IPS-NIHi11 (cell line): Measurements from ENCODE around the gene MAGEF1.
"Not testable (repeated sequence)": the region's sequence is repeated elsewhere in the genome, so short reads cannot be mapped to it uniquely, and the experiment has no call there.

Experiments
- DNase-seq: peaks from one replicate; pipeline ENCODE4 v3.0.0; 2012; ENCODE audit warnings: mixed read lengths, low spot score

Gene MAGEF1

DNA sequence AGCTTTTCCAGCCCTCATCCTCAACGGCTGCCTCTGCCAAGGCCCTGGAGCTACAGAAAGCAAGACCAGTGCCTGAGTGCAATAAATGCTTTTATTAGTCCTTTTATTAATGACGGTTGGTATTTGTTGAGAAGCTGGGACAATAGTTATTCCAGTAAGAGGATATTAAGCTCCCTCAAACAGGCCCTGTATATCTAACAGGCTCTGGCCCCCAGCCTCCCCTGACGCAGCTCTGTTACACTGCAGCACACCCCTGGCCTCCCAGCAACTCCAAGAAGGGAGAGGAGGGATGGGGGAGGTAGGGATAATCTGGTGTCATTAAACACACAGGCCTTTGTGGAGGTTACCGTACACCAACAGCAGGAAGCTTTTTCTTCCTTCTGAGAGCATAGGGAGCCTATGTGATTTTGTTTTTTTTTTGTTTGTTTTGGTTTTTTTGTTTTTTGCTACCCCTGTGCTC is 30.8 kb upstream of the MAGEF1 start:
- no peak for DNase-seq

DNA sequence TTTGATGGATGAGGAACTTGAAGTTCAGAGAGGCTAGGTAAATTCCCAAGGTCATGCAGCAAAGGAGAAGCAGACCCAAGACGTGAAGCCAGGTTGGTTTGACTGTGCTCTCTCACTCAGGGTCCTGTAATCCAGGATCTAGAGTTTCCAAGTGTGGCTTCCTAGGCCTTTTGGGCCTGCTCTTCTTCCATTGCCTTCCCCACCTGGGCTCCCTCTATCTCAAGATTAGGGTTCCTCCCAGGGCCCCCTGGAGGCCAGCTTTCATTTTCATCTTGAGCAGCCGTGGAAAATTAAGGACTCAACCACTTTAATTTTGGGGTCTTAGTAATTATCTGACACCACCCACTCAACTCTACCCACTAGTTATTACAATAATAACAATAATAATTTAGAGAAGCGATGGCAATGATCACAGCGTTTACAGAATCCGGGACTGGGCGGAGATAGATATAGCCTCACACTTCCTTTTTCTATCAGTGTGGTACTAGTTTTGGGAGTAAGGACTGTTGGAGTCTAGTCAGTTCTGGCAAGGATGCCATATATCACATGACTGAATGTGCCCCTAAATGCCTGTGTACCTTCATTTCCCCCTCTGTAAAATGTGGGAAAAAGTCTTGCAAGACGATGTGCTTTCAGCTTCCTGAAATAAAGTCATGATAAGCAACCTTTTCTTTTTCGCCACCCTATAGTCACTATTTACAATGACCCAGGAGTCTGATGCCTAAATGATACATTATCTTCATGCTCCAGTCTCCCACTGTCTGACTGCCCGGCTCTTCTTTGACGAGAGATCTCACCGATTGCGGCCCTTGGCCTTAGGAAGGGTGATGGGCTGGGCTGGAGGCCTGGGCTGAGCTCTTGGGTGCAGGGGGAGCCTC is 30.2 kb upstream of the MAGEF1 start:
- DNase-seq = no peak

- DNase-seq = no peak
These were observed 29.3 kb upstream of the MAGEF1 start for GRCh38 chr3:184741259-184741556.

GRCh38 chr3:184740509-184741258 is 28.8 kb upstream of the MAGEF1 start:
- DNase-seq = no peak

DNA sequence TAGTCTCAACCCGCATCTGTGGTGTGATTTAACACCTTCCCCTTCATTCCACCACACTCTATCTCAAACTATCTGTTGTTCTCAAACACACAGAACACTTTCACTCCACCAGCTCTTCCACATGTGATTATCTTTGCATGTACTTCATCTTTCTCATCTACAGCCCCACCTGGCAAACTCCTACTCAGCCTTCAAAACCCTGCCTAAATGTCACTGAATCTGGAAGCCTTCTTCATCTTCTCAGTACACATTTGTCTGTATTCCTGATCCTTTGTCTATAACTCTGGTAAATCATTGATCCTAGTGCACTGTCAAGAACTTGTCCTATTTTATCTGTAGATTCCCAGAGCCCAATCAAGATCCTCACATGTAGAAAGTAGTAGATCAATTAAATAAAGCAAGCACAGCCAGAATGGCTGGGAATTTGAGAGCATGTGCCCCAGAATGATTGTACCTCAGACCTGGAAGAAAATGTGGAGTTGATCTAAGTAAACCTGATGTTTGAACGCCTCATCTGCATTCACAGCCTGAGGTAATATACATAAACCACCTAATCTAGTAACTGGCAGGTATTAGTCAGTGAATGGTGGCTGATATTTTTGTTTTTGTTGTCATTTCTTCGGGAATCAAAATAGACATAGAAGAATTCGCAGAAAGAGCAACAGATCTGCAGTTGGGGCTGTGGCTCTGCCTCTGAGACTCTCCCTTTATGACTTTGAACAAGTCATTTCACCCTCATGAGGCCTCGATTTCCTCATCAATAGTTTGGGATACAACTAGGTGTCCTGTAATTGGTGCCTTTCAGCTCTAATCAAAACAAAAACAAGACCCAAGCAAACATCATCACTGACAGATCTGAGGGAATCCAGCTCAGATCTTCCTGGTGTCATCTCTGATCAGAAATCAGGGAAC is 28.0 kb upstream of the MAGEF1 start:
- DNase-seq = no peak

DNA sequence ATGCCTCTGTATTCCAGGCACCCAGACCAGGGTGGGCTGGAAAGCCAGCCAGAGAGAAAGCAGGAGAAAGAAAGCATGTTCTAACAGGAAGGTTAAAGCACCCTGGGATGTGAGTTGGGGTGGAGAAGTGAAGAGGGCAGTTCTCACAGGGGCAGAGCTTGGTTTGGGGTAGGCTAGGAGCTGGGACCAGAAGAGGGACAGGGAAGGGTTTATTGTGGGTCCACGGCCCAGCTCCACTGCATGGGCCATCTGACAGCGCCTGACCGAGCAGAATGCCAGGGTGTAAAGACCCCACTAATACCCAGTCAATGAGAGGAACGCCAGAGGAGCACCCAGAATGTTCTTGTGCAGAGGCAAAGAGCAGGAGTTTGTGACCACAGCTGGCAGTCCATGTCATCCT is 27.1 kb upstream of the MAGEF1 start:
- no peak for DNase-seq

DNA sequence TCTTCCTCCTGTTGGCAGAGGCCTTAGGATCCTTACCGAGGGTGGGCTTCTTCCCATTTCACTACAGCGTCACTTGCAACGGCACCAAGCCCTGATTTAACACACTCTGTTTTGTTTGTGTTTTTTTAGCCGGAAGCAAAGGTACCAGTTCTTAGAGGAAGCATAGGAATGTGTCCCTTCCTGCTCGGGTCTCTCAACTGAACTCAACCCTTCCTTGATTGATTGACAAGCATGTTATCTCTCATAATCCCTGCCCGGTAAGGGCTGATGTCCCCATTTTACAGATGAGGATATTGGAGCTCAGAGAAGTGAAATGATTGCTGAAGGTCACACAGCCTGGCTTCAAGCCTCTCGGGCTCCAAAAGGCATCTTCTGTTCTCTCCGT is 26.6 kb upstream of the MAGEF1 start:
- no peak for DNase-seq

- DNase-seq = no peak
These were observed 26.0 kb upstream of the MAGEF1 start for GRCh38 chr3:184737641-184738505.

DNA sequence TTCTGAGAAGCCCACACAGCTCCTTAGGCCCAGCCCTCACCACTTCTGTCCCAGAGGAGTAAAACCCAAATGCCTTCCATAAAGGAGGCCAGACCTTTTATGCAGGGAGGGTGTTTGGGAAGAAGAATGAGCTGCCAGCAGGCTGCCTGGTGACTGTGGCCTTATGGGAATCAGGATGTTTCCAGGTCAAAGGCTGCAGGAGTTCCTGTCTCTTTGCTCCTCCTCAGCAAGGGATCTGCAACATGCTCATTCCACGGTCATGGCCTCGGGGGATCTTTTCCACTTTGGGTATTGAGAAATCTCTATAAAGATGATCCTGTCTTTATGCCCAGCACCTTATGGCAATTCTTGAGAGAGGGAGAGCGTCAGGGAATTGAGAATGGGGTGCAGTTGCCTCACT is 25.2 kb upstream of the MAGEF1 start:
- DNase-seq = no peak

DNA sequence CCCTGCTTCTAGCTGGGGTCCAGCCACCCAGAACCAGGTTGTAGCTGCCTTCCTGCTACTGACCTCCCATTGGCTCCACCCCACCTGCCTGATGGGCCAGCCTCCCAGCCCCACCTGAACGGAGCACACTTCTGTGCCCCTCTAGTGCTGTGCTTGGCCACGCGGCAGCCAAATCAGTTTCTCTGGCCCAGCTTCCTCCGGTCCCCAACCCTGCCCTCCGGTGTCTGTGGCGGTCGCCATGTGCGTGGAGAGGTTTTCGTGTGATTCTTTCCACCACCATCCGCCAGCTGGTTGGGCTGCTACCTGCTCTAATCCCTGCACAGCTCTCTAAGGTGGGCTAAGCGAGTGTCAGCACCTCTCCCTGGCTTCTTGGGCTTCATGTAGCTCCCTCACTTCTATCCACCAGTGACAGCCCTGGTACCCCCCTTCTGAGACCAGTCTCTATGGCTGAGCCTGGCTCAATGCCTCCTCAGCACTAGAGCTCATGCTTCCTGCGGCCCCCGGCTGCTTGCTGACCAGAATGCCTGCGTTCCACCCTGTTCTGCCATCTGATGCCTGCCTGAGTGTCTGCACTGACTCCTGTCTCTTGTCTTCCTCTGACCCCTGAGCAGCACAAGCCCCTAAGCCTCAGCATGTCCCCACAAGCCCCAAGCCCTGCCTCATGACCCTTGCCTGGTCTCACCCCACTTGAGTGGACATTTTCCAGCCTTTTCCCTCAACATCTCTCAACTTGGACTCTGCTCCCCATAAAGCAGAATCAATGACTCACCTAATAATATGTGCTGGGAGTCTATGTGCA is 23.2 kb upstream of the MAGEF1 start:
- DNase-seq = no peak

GRCh38 chr3:184733971-184734608 is 22.2 kb upstream of the MAGEF1 start:
- no peak for DNase-seq

- DNase-seq = no peak
These were observed 21.3 kb upstream of the MAGEF1 start for GRCh38 chr3:184733181-184733580.

DNA sequence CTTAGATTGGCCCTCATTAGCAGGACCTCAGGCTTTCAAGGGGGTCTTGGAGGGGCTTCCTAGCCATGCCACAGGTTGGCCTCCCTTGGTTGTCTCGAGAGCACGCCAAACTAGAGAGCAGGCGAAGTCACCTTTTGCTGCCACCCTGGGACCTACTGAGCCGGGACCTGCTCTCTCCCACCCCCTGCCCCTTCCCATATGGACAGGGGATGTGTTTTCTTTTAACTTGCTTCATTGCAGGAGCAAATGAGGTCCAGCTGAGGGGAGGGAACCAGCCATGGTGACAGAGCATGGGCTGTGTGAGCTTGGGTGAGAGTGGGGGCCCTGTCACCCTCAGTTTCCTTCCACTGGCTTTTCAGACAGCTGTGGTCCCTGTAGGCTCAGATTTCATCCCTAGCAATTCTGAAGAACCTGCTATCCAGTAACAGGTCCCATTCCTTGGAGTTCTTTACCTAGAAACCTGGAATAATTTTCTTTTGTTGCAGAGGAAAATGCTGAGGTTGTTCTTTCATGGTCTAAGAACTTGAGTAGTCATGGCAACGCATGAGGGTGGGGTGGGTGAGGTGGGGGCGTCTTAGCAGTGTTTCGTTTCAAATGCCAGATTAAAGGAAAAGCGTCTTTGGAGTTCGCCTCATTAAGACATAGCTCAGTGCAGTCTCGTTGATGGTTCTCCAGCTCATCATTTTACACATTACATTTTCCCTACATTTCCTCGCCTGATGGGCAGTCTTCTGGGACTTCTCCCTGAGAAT is 20.1 kb upstream of the MAGEF1 start:
- no peak for DNase-seq

DNA sequence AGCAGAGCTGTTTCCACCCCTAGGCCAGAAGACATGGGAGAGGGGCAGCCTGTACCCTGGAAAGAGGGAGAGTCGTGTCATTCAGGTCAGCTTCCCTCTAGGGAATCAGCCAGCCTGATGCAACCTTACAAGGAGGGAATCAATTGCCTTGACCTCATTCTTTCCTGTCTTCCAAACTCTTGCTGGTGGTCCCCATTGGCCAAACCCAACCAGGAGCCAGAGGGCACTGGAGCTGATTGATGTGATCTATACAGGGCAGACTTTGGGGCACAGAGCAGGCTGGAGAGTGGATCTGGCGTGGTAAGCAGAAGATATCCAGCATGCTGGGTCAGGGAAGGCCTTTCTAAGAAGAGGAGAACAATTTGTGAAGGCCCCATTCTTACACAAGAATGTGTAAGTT is 19.1 kb upstream of the MAGEF1 start:
- no peak for DNase-seq

DNA sequence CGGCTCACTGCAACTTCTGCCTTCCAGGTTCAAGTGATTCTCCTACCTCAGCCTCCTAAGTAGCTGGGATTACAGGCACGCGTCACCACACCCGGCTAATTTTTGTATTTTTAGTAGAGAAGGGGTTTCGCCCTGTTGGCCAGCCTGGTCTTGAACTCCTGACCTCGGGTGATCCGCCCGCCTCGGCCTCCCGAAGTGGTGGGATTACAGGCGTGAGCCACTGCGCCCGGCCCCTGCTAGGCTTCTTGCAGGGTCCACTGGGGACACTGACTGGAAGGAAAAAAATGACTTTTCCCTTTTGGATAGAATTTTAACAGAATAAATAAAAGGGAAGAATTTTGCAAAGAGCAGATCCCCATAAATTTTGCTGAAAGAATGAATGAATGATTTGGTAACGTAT is 17.3 kb upstream of the MAGEF1 start:
- not testable (repeated sequence) for DNase-seq

DNA sequence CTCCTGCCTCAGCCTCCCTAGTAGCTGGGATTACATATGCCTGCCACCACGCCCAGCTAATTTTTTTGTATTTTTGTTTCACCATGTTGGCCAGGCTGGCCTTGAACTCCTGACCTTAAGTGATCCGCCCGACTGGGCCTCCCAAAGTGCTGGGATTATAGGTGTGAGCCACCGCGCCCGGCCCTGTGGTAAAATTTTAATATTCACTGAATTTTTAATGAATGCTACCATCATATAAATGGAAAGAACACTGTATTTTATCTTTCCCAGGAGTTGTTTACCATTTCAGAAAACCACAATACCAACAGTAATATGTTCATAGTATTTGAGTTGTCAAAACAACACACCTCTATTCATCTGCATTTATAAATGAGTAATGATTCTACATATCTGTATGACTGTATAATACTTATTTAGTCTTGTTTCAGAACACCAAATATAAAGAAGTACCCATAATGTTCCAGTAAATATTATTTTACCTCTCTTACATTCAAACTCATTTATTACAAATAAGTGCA is 16.2 kb upstream of the MAGEF1 start:
- DNase-seq = no peak

- DNase-seq = peak; percentile 93
These were observed 15.6 kb upstream of the MAGEF1 start for GRCh38 chr3:184727357-184728009.

- DNase-seq = no peak
These were observed 14.6 kb upstream of the MAGEF1 start for GRCh38 chr3:184726497-184726896.
